ENCODE measurements around the gene SBNO2.

- TF ChIP-seq TSHZ2 (CRISPR knock-in tag; IDR thresholded peaks at IDR 0.05) (no peak), PATZ1 (CRISPR knock-in tag; IDR thresholded peaks at IDR 0.05; ENCODE audit: borderline replicate concordance) (no peak), TOX (CRISPR knock-in tag; IDR thresholded peaks at IDR 0.05; ENCODE audit: borderline replicate concordance) (no peak), ZNF8 (CRISPR knock-in tag; IDR thresholded peaks at IDR 0.05) (no peak), ARNTL (CRISPR knock-in tag; IDR thresholded peaks at IDR 0.05; ENCODE audit: borderline replicate concordance, low read depth) (no peak), ZFP30 (CRISPR knock-in tag; IDR thresholded peaks at IDR 0.05) (no peak), TCF4 (CRISPR knock-in tag; IDR thresholded peaks at IDR 0.05; ENCODE audit: borderline replicate concordance) (no peak), BACH2 (CRISPR knock-in tag; IDR thresholded peaks at IDR 0.05; ENCODE audit: borderline replicate concordance) (no peak), ZFP3 (CRISPR knock-in tag; IDR thresholded peaks at IDR 0.05) (no peak), ESRRG (CRISPR knock-in tag; IDR thresholded peaks at IDR 0.05) (no peak), ZNF70 (CRISPR knock-in tag; IDR thresholded peaks at IDR 0.05) (no peak), CREB5 (CRISPR knock-in tag; IDR thresholded peaks at IDR 0.05; ENCODE audit: low read depth) (no peak)
Observed at GRCh38 chr19:1156830-1157615, 17.0 kb downstream of the SBNO2 start.
